H1 (cell line): ENCODE results near the gene CASTOR1. TPM values are rescaled to one million over a fixed set of nuclear protein-coding genes. Genes with fewer than 3 reads are reported as not detected.

Experiments
- ASH2L ChIP-seq: fragments of 200-600, 300-600 bp; sonication (generic); IDR thresholded peaks from one replicate; pipeline ENCODE4 v1.7.1; 2017; ENCODE audit warnings: low read length
- CHD1 ChIP-seq: IDR thresholded peaks from 2 replicates; pipeline ENCODE4 v1.6.1; 2012; ENCODE audit warnings: low read depth, low read length, improper control_type of control experiment
- JUN ChIP-seq: IDR thresholded peaks from 2 replicates; pipeline ENCODE4 v1.6.1; 2011; ENCODE audit warnings: low read depth, mild to moderate bottlenecking, improper control_type of control experiment, low read length
- KDM5A ChIP-seq: fragments of 200-600 bp; IDR thresholded peaks from 2 replicates; pipeline ENCODE4 v1.7.1; 2012; ENCODE audit warnings: mild to moderate bottlenecking, low read length, inconsistent platforms, mixed read lengths
- RNF2 ChIP-seq: fragments of 200-900, 300-1000 bp; sonication (generic); IDR thresholded peaks from 2 replicates; pipeline ENCODE4 v1.7.1; 2016; ENCODE audit warnings: borderline replicate concordance, low read depth, mild to moderate bottlenecking, antibody characterized with exemption, low read length; ENCODE audit not compliant: poor library complexity, severe bottlenecking; ENCODE audit errors: missing control alignments
- SIRT6 ChIP-seq: IDR thresholded peaks from one replicate; pipeline ENCODE4 v1.7.1; 2012; ENCODE audit warnings: low read length, inconsistent platforms
- SUZ12 ChIP-seq: fragments of 200-600 bp; sonication (generic); IDR thresholded peaks from 2 replicates; pipeline ENCODE4 v1.6.1; 2012; ENCODE audit warnings: mild to moderate bottlenecking, inconsistent platforms, low read length, moderate library complexity, mixed read lengths
- polyA plus RNA-seq, 7 experiments: library from polyadenylated mRNA; depleted of rRNA in 3 of 7; stranded (reverse) in 5 of 7; unstranded in 2 of 7; fragments of >200 nt in 5 of 7; fragments of 200-250 nt in 2 of 7; gene quantifications; 1 replicate in 5 of 7; 2 replicates in 1 of 7; 4 replicates in 1 of 7; pipeline versions ENCODE4 v1.2.1 to v1.2.3, GENCODE V29; 2011 to 2013; ENCODE audit warnings: missing spikeins in 2 of 7, mixed read lengths in 2 of 7
- total RNA-seq: library from RNA; stranded (reverse); fragmentation: NEBNext Ultra II Directional; extraction: Animal tissue kit (Norgen Biotek cat#: 25700); gene quantifications from 2 replicates; pipeline ENCODE4 v1.2.1, GENCODE V29; 2021

CASTOR1 gene
- total and polyA plus RNA-seq, 2 of the 8 experiments (the other 6 are each of a cell fraction or from before 2014, with no cell fraction given): 10.3 to 36.0 TPM

DNA sequence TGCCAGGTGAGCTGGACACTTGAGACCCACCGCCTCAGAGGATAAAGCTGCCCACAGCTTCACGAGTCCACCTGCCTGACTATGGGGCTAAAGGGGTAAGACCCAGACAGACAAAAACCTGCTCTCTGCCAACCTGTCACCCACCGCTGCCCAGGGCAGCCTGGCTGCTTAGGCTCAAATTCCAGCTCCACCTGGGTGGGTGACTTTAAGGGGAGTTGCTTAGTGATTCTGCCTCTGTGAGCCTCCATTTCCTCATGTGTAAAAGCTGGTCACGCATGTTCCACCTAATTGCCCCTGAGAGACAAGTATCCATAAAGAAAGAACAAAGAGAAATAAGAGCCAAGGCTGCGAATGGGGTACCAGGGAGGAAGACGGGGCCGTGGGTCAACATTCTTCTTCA lies 3.7 kb upstream of the CASTOR1 start (continued):
- TF ChIP-seq JUN (no peak), SIRT6 (no peak), CHD1 (no peak), ASH2L (no peak), SUZ12 (no peak), KDM5A (no peak), RNF2 (no peak)
- TF ChIP-seq, all 59 proteins: peak for 0
